HepG2 (cell line): ENCODE data around the gene COL18A1. TPM values are rescaled to one million over a fixed set of nuclear protein-coding genes. Genes with fewer than 3 reads are reported as not detected.

ENCODE experiments used
- ATM ChIP-seq: fragments of 450-650 bp; IDR thresholded peaks from 2 replicates; pipeline ENCODE4 v1.7.1; 2017; ENCODE audit warnings: mild to moderate bottlenecking, borderline replicate concordance
- CAMTA2 ChIP-seq: sonication (generic); formaldehyde crosslinking; IDR thresholded peaks from 2 replicates; pipeline ENCODE4 v1.4.0; 2020; ENCODE audit warnings: mild to moderate bottlenecking, missing genetic modification reagents, borderline replicate concordance
- JUNB ChIP-seq: sonication (generic); formaldehyde crosslinking; IDR thresholded peaks from 2 replicates; pipeline ENCODE4 v1.8.0; 2022; ENCODE audit warnings: missing genetic modification reagents, mild to moderate bottlenecking, borderline replicate concordance
- MTA3 ChIP-seq: sonication (generic); formaldehyde crosslinking; IDR thresholded peaks from 2 replicates; pipeline ENCODE4 v1.4.0; 2020; ENCODE audit warnings: missing genetic modification reagents
- REL ChIP-seq: sonication (generic); formaldehyde crosslinking; conservative IDR thresholded peaks from 2 replicates; pipeline ENCODE4 v1.8.0; 2022; ENCODE audit warnings: mild to moderate bottlenecking, missing genetic modification reagents, moderate library complexity
- SP4 ChIP-seq: sonication (generic); formaldehyde crosslinking; IDR thresholded peaks from 2 replicates; pipeline ENCODE4 v1.8.1; 2023; ENCODE audit warnings: mild to moderate bottlenecking, missing genetic modification reagents
- TCF7 ChIP-seq: sonication (generic); IDR thresholded peaks from 2 replicates; pipeline ENCODE4 v1.6.1; 2016; ENCODE audit warnings: antibody characterized with exemption, low read depth
- ZKSCAN5 ChIP-seq: sonication (generic); formaldehyde crosslinking; IDR thresholded peaks from 2 replicates; pipeline ENCODE4 v1.5.1; 2020; ENCODE audit warnings: mild to moderate bottlenecking, missing genetic modification reagents
- ZNF224 ChIP-seq: sonication (generic); formaldehyde crosslinking; IDR thresholded peaks from 2 replicates; pipeline ENCODE4 v1.5.0; 2020; ENCODE audit warnings: mild to moderate bottlenecking, missing genetic modification reagents
- ZNF441 ChIP-seq: sonication (generic); formaldehyde crosslinking; IDR thresholded peaks from 2 replicates; pipeline ENCODE4 v1.7.0; 2021; ENCODE audit warnings: missing genetic modification reagents, borderline replicate concordance
- ZNF644 ChIP-seq: IDR thresholded peaks from 2 replicates; pipeline ENCODE4 v1.6.1; 2016; ENCODE audit warnings: low read depth
- ZNF775 ChIP-seq: sonication (generic); formaldehyde crosslinking; IDR thresholded peaks from 2 replicates; pipeline ENCODE4 v1.4.0; 2020; ENCODE audit warnings: missing genetic modification reagents, mild to moderate bottlenecking, moderate library complexity, borderline replicate concordance
- ZSCAN9 ChIP-seq: IDR thresholded peaks from 2 replicates; pipeline ENCODE4 v1.6.1; 2016; ENCODE audit warnings: borderline replicate concordance
- polyA plus RNA-seq, 8 experiments: library from polyadenylated mRNA; depleted of rRNA in 3 of 8; stranded (reverse) in 7 of 8; unstranded in 1 of 8; fragments of >200 nt; fragmentation: Illumina TruSeq in 4 of 8; extraction: Trizol in 4 of 8; gene quantifications; 2 replicates each; pipeline versions ENCODE4 v1.2.1 to v1.2.3, GENCODE V29; 2011 to 2016; ENCODE audit warnings: low read depth in 4 of 8, missing spikeins in 1 of 8, mixed read lengths in 1 of 8; ENCODE audit not compliant: insufficient read depth in 1 of 8
- total RNA-seq, 5 experiments: library from RNA; depleted of rRNA; stranded (reverse); fragments of >200 nt; fragmentation: Illumina TruSeq; extraction: Trizol; gene quantifications; 2 replicates each; pipeline ENCODE4 v1.2.3, GENCODE V29; 2016; ENCODE audit warnings: low read depth in 1 of 5
- TF ChIP-seq, protein P1 (sequence below): sonication (generic); IDR thresholded peaks from 2 replicates; pipeline ENCODE4 v1.6.1; 2016; ENCODE audit warnings: low read depth, borderline replicate concordance
- TF ChIP-seq, protein P2 (sequence below): sonication (generic); formaldehyde crosslinking; IDR thresholded peaks from 2 replicates; pipeline ENCODE4 v1.4.0; 2020; ENCODE audit warnings: missing genetic modification reagents, borderline replicate concordance
- TF ChIP-seq, protein P3 (sequence below): sonication (generic); formaldehyde crosslinking; IDR thresholded peaks from 2 replicates; pipeline ENCODE4 v1.8.0; 2022; ENCODE audit warnings: missing genetic modification reagents, mild to moderate bottlenecking, moderate library complexity, borderline replicate concordance
- TF ChIP-seq, protein P4 (sequence below): sonication (generic); formaldehyde crosslinking; IDR thresholded peaks from 2 replicates; pipeline ENCODE4 v1.4.0; 2020; ENCODE audit warnings: missing genetic modification reagents, borderline replicate concordance

COL18A1 gene
- total and polyA plus RNA-seq, 2 of the 13 experiments (the other 11 are each of a cell fraction or from before 2014, with no cell fraction given) = 79.0 to 102 TPM

DNA sequence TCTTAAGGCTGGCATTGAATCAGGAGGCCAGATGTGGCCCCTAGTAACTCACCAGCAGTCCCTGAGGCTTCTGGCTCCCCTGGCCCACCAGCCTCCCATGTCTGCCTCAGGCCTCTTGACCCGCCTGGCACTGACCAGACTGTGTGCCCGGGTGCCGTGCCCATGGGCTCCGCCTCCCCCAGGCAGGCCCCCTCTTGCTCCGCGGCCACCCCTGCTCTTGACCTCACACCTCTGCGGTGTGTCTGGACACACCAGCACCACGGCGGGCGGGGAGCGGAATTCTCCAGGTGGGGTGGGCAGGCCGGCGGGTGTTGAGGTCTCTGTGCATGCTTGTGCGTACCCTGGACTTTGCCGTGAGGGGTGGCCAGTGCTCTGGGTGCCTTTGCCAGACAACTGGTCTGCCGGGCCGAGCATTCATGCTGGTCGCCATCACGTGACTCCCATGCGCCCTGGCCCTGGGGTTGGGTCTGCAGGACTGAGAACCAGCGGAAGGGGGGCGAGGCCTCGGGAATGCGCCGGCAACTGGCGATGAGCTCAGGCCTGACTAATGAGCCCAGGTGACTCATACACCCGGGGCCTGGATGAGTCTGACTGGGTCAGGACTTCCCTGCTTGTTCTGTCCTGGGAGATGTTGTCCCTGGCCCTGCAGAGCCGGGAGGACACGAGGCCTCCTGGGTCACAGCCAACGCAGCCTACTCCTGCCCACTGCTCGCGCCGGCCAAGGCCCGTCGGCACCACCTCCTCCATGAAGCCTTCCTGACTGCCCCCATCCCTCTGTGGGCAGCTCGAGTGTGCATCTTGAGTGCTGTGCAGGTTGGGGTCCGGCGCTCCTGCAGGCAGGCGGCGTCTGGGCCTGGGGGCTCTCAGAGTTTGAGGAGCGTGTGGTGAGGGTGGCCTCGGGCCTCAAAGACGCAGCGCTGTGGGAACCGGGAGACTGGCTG, 22.6 kb downstream of the COL18A1 start (continued):
- TF ChIP-seq, protein P1, sequence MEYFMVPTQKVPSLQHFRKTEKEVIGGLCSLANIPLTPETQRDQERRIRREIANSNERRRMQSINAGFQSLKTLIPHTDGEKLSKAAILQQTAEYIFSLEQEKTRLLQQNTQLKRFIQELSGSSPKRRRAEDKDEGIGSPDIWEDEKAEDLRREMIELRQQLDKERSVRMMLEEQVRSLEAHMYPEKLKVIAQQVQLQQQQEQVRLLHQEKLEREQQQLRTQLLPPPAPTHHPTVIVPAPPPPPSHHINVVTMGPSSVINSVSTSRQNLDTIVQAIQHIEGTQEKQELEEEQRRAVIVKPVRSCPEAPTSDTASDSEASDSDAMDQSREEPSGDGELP = 0 out of 2 replicates have a peak, but pooled peaks have one; percentile 84
- TF ChIP-seq ZNF644 (CRISPR knock-in tag) (peak; percentile 41; the same call in 1 of the 2 replicates), ZNF224 (CRISPR knock-in tag) (peak; percentile 74; the same call in 1 of the 2 replicates), ZNF775 (CRISPR knock-in tag) (no peak), CAMTA2 (CRISPR knock-in tag) (no peak), JUNB (CRISPR knock-in tag) (peak; percentile 70; the same call in 1 of the 2 replicates), ZSCAN9 (CRISPR knock-in tag) (peak; percentile 93), TCF7 (peak; percentile 38; the same call in 1 of the 2 replicates), SP4 (CRISPR knock-in tag) (peak; percentile 82), REL (CRISPR knock-in tag) (peak; percentile 52; the same call in 1 of the 2 replicates), ZKSCAN5 (CRISPR knock-in tag) (no peak), ZNF441 (CRISPR knock-in tag) (peak; percentile 77; the same call in 1 of the 2 replicates), MTA3 (CRISPR knock-in tag) (no peak), ATM (no peak)
- TF ChIP-seq, protein P2, sequence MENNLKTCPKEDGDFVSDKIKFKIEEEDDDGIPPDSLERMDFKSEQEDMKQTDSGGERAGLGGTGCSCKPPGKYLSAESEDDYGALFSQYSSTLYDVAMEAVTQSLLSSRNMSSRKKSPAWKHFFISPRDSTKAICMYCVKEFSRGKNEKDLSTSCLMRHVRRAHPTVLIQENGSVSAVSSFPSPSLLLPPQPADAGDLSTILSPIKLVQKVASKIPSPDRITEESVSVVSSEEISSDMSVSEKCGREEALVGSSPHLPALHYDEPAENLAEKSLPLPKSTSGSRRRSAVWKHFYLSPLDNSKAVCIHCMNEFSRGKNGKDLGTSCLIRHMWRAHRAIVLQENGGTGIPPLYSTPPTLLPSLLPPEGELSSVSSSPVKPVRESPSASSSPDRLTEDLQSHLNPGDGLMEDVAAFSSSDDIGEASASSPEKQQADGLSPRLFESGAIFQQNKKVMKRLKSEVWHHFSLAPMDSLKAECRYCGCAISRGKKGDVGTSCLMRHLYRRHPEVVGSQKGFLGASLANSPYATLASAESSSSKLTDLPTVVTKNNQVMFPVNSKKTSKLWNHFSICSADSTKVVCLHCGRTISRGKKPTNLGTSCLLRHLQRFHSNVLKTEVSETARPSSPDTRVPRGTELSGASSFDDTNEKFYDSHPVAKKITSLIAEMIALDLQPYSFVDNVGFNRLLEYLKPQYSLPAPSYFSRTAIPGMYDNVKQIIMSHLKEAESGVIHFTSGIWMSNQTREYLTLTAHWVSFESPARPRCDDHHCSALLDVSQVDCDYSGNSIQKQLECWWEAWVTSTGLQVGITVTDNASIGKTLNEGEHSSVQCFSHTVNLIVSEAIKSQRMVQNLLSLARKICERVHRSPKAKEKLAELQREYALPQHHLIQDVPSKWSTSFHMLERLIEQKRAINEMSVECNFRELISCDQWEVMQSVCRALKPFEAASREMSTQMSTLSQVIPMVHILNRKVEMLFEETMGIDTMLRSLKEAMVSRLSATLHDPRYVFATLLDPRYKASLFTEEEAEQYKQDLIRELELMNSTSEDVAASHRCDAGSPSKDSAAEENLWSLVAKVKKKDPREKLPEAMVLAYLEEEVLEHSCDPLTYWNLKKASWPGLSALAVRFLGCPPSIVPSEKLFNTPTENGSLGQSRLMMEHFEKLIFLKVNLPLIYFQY (CRISPR knock-in tag) = peak; percentile 99
- TF ChIP-seq, protein P3, sequence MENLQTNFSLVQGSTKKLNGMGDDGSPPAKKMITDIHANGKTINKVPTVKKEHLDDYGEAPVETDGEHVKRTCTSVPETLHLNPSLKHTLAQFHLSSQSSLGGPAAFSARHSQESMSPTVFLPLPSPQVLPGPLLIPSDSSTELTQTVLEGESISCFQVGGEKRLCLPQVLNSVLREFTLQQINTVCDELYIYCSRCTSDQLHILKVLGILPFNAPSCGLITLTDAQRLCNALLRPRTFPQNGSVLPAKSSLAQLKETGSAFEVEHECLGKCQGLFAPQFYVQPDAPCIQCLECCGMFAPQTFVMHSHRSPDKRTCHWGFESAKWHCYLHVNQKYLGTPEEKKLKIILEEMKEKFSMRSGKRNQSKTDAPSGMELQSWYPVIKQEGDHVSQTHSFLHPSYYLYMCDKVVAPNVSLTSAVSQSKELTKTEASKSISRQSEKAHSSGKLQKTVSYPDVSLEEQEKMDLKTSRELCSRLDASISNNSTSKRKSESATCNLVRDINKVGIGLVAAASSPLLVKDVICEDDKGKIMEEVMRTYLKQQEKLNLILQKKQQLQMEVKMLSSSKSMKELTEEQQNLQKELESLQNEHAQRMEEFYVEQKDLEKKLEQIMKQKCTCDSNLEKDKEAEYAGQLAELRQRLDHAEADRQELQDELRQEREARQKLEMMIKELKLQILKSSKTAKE = peak; percentile 96; the same call in 1 of the 2 replicates
- TF ChIP-seq, protein P4, sequence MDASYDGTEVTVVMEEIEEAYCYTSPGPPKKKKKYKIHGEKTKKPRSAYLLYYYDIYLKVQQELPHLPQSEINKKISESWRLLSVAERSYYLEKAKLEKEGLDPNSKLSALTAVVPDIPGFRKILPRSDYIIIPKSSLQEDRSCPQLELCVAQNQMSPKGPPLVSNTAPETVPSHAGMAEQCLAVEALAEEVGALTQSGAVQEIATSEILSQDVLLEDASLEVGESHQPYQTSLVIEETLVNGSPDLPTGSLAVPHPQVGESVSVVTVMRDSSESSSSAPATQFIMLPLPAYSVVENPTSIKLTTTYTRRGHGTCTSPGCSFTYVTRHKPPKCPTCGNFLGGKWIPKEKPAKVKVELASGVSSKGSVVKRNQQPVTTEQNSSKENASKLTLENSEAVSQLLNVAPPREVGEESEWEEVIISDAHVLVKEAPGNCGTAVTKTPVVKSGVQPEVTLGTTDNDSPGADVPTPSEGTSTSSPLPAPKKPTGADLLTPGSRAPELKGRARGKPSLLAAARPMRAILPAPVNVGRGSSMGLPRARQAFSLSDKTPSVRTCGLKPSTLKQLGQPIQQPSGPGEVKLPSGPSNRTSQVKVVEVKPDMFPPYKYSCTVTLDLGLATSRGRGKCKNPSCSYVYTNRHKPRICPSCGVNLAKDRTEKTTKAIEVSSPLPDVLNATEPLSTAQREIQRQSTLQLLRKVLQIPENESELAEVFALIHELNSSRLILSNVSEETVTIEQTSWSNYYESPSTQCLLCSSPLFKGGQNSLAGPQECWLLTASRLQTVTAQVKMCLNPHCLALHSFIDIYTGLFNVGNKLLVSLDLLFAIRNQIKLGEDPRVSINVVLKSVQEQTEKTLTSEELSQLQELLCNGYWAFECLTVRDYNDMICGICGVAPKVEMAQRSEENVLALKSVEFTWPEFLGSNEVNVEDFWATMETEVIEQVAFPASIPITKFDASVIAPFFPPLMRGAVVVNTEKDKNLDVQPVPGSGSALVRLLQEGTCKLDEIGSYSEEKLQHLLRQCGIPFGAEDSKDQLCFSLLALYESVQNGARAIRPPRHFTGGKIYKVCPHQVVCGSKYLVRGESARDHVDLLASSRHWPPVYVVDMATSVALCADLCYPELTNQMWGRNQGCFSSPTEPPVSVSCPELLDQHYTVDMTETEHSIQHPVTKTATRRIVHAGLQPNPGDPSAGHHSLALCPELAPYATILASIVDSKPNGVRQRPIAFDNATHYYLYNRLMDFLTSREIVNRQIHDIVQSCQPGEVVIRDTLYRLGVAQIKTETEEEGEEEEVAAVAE = peak; percentile 60; the same call in 1 of the 2 replicates
